ENCODE results near the gene FKRP.

DNA sequence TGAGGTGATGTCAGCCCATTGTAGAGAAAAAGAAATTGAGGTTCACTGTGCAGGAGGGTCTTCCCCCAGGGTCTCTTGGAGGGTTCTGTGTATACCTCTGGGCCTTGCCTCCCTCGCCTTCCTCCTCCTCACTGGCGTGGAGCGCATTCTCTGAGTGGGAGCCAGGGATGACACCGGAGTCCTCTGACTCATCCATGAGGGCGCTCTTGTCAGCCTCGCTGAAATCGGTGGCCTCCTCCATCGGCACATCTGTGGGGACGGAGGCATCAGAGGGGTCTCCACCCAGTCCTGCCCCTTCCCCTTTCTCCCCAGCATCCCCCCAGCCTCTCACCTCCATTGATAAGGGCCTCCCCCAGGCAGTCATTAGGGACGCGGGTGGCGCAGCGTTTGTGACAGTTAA is 45.2 kb upstream of the FKRP start:
- TF ChIP-seq HIVEP1 (CRISPR knock-in tag; IDR thresholded peaks at IDR 0.05) (no peak), ELF3 (CRISPR knock-in tag; IDR thresholded peaks at IDR 0.05) (no peak), ZEB1 (IDR thresholded peaks at IDR 0.05; ENCODE audit: insufficient replicate concordance, low read depth) (no peak), ZNF44 (CRISPR knock-in tag; IDR thresholded peaks at IDR 0.05) (no peak), ZNF768 (CRISPR knock-in tag; IDR thresholded peaks at IDR 0.05) (no peak), ARID2 (CRISPR knock-in tag; IDR thresholded peaks at IDR 0.05; ENCODE audit: borderline replicate concordance) (no peak), KLF11 (CRISPR knock-in tag; IDR thresholded peaks at IDR 0.05) (no peak), RARA (CRISPR knock-in tag; IDR thresholded peaks at IDR 0.05) (no peak)
- TF ChIP-seq, protein P1, sequence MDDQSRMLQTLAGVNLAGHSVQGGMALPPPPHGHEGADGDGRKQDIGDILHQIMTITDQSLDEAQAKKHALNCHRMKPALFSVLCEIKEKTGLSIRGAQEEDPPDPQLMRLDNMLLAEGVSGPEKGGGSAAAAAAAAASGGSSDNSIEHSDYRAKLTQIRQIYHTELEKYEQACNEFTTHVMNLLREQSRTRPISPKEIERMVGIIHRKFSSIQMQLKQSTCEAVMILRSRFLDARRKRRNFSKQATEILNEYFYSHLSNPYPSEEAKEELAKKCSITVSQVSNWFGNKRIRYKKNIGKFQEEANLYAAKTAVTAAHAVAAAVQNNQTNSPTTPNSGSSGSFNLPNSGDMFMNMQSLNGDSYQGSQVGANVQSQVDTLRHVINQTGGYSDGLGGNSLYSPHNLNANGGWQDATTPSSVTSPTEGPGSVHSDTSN (CRISPR knock-in tag; IDR thresholded peaks at IDR 0.05; ENCODE audit: borderline replicate concordance), result no peak
- TF ChIP-seq, protein P2, sequence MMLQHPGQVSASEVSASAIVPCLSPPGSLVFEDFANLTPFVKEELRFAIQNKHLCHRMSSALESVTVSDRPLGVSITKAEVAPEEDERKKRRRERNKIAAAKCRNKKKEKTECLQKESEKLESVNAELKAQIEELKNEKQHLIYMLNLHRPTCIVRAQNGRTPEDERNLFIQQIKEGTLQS (CRISPR knock-in tag; IDR thresholded peaks at IDR 0.05), result no peak
